HS-27A (cell line): ENCODE results near the gene ANKS6.

Experiments
- DNase-seq: peaks from one replicate; pipeline ENCODE4 v3.0.0-alpha.2; 2012; ENCODE audit warnings: low read depth, missing footprints

Gene ANKS6

DNA sequence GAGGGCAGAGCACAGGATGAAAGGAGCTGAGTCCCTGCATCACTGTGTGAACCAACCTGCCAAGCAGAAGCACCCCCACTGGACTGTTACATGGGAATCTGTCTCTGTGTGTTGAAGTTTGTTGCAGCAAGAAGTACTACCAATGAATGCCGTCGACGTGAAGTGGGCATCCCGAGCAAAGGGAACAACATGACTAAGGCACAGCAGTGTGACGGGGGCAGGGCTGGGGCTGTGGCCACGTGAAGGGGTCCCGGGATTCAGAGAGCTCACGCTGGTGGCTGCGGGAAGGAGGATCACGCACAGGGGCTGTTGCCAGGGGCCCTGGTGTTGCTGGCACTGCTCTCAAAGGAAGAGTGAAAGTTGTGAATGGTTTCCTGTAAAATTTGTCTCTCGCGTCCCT is 60.1 kb downstream of the ANKS6 start:
- DNase-seq = no peak

GRCh38 chr9:98732801-98733200 is 63.6 kb downstream of the ANKS6 start:
- DNase-seq = no peak

DNA sequence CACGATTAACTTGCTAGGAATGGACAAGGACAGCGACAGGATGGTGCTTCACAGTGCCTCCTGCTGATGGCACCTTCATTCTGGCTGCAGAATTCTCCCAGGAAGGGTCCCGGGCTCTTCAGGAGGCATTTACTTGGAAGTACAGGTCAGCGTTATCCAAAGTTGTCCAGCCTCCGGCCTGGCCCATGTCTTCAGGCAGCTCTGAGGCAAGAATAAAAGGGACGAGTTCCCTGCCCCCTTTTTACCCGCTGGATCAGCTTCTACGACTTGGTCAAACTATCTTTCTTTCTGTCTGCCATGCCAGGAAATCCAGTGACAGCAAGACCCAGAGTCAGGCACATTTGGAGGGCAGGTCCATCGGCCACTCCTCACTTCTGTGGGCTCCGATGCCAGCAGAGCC is 64.3 kb downstream of the ANKS6 start:
- no peak for DNase-seq

DNA sequence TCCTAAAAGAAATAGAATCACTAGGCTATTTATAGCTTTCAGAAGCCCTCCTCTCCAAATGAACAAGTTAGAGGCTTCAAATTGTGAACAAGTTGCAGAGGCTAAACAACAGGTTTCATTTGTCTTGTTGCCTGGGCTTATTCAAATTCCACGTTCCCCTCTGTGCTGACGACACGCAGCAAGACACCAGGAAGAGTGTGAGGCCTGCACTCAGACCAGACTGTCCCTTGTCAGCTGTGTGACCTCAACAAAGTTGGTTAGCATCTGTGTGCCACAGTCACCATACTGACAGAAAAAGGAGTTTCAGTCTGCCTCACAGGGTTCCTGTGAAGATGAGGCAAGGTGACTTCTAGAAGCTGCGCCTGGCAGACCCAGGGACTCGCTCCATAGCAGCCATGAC is 65.5 kb downstream of the ANKS6 start:
- no peak for DNase-seq

DNA sequence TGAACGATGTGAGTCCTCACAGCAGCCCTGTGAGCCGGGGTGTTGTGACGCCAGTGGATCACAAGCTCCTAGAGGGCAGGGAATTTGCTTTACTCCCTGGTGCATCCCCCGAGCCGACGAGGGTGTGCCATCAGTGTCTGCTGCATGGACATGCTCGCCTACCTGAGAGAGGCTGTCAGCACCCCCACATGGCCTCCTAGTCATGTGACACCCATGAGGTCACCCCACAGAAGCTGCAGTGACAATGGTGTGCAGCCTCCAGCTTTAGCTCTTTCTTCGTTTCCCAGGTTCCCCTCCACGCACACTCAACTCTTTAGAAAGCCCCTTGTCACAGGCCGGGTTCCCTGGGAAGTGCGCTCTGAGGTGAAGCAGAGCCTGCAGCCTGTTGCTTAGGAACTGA is 67.9 kb downstream of the ANKS6 start:
- DNase-seq = no peak

DNA sequence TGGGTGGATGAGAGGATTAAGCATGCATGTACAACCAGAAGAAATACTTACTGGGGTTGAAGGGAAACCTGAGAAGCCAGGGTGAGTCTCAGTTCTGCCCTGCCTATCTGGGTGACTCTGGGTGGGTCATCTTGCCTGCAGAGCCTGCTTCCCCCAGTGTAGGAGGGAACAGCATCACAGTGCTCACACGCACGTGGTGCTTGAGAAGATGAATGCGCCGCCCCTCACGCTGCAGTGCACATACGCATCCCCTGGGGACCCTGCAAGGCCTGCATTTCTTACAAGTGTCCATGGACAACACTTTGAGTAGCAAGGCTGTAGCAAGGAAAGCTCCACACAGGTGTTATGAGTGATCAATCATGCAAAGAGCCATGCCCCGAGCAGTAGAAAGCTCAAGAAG is 68.9 kb downstream of the ANKS6 start:
- no peak for DNase-seq

GRCh38 chr9:98726735-98727134 is 69.6 kb downstream of the ANKS6 start:
- DNase-seq = no peak

DNA sequence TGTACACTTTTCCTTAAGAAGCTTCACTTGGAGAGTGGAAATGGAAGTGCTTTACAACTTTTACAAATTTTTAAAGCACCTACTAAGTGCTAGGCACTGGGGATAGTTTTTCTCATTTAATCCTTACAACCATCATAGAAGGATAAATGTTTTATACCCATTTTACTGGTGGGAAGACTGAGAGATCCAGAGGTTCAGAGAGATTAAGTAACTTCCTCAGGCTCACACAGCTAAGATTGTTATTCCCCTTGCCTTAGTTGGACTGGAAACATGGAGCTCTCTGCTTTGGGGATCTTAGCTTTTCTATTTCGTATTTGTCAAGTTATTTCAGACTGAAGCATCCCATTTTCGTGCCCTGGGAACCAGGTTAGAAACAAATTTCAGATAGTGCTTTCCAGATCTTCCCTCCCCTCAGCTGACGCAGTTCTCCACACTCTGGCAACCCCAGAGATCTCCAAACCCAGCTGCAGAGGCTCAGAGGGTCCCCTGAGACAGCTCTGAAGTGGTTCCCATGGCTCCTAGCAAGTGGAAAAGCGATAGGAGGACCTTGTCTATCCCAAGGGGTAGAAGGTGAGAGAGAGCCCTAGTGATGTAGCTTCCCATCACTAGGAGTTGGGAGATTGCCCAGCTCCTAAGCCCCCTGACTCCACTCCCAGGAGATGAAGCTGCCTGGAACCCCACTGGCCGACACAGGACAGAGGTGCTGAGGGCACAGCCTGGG is 71.4 kb downstream of the ANKS6 start:
- no peak for DNase-seq

- DNase-seq = no peak
Measured at GRCh38 chr9:98721643-98722042, 74.7 kb downstream of the ANKS6 start.

GRCh38 chr9:98720402-98720801 is 76.0 kb downstream of the ANKS6 start:
- DNase-seq = no peak

- DNase-seq = no peak
Measured at GRCh38 chr9:98719055-98719454, 77.3 kb downstream of the ANKS6 start.

- DNase-seq = no peak
Measured at GRCh38 chr9:98714833-98715232, 81.5 kb downstream of the ANKS6 start.

DNA sequence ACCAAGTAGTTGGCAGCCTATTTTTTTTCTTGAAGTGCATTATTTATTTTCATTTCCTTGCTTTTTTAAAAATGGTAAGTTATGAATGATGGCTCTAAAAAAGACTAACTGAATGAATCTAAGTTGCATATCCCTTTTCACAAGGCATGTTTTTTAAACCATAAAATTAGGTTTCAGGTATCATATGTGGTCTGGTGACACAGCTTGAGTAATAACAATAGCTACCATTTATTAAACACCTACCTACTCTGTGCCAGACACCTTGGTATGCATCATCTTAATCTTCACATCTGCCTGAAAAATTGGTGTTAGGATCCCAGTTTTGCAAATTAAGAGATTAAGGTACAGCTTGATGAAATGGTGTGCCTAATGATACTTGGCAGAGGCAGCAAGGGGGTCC is 83.4 kb downstream of the ANKS6 start:
- no peak for DNase-seq

GRCh38 chr9:98709968-98710965 is 86.1 kb downstream of the ANKS6 start:
- no peak for DNase-seq

GRCh38 chr9:98708933-98709911 is 87.1 kb downstream of the ANKS6 start, which contains the start of gene GABBR2:
GABBR2 (minus strand) TSS chr9:98708935; CDS start chr9:98708737, 198 bp downstream.
- no peak for DNase-seq

DNA sequence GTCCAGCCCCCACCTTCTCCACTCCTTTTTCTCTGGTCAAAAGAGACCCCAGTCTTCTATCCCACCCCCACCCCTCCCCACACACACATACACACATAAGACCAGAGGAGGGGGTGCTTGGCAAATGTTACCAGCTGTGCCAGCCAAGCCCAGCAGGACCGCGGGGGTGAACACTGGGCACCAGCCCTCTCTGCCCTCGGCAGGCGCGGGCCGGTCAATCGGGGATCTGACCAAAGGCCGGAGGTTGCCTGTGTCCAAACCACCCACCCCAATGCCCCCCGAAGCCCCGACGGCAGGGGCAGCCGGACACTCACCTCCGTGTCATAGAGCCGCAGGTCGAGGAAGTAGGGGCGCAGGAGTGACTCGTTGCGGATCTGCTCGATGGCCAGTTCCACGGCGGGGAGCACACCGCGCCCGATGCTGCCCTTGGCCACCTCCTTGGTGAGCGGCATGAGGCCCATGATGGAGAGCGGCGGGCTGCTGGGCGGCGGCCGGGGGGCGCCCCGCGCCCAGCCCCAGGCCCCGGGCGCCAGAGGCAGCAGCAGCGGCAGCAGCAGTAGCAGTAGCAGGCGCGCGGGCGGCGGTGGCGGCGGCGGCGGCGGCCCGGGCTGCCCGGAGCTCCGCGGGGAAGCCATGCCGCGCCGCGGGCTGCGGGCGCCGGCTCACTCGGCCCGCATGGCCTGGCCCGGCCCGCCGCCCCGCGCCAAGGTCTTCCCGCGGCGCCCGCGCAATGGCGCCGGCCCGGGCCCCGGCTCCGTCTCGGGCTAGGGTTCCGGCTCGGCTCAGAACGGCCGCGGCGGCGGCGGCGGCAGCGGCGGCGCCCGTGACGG is 88.0 kb downstream of the ANKS6 start:
- no peak for DNase-seq

GRCh38 chr9:98707166-98708102 is 88.9 kb downstream of the ANKS6 start:
- no peak for DNase-seq

DNA sequence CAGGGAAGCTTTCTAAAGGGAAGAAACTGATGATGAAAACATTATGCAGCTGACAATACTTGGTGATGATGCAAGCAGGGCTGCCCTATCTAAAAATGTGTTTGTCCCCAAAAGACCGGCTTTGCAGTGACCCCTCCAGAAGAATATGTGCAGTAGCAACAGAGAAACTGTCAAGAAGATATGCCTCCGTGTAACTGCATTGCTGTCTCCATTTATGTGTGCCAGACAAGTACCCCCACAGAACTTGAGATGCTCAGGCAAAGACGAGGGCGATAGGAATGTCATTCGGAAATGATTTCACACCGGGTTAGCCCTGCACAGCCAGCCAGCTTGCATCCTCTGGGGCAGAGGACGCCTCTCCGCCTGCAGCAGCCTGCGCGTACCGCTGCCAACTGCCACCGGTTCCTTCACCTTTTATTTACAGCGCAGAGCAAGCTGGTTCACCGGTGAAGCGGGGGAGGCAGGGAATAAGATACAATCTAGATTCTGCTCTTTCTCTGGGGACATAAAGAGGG is 89.6 kb downstream of the ANKS6 start:
- DNase-seq = no peak

DNA sequence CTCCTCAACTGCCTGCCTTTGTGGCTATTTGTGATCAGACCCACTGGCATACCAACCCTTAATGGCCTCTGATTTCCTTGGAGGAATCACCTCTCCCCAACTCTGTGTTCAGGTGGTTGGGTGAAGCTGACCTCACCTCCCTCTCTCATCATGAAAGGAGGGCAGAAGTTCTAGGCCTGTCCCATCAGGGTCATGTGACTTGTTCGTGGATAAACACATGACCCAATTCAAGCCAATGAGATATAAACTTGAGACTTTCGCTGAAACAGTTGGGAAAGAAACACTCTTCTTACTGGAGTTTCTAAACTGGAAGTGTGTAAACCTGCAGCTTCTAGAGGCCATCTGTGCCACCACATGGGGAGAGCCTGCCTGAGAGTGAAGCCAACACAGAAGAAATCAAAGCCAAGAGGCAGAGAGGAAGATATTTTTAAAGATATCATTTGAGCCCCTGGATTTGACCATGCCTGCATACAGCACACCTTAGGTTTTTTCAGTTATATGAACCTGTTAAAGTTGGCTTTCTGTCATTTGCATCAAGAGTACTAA is 93.4 kb downstream of the ANKS6 start:
- no peak for DNase-seq
